Limb (tissue), 2 donors: ENCODE measurements around the gene DIPK2B.

ENCODE experiments used
- DNase-seq, 2 donors: peaks; one replicate each; pipeline ENCODE4 v3.0.0-alpha.2; 2016; ENCODE audit errors: extremely low spot score in 2 of 2

Gene DIPK2B, protein sequence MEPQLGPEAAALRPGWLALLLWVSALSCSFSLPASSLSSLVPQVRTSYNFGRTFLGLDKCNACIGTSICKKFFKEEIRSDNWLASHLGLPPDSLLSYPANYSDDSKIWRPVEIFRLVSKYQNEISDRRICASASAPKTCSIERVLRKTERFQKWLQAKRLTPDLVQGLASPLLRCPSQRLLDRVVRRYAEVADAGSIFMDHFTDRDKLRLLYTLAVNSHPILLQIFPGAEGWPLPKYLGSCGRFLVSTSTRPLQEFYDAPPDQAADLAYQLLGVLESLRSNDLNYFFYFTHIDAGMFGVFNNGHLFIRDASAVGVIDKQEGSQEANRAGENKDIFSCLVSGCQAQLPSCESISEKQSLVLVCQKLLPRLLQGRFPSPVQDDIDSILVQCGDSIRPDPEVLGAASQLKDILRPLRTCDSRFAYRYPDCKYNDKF

DNA sequence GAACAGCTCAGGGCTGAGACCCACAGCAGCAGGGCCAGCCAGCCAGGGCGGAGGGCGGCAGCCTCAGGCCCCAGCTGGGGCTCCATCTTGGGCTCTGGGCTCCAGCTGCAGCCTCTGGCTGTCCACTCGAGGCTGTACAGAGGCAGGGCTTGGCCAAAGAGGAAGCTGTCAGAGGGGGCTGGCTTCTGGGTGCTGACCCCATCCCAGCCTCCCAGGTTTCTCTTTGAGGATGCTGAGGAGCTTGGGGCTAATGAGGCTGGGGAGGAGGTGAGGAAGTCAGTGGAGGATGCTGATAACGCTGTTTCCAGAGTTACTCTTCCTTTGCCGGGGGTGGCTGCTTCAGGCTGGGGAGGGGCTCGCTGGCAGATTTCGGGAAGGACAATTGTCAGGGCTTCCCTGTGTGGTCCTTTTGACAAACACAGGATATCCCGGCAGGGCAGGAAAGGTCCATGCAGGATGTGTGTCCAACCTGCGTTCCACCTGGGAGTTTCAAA is at the start of gene DIPK2B:
Gene DIPK2B (minus strand): TSS at position 136 of the 494 bp plus-strand sequence. CDS start 50 bp downstream, at position 86.
- no peak for DNase-seq

- DNase-seq = no peak
Measured at GRCh38 chrX:45240301-45240700, 39.6 kb upstream of the DIPK2B start.

DNA sequence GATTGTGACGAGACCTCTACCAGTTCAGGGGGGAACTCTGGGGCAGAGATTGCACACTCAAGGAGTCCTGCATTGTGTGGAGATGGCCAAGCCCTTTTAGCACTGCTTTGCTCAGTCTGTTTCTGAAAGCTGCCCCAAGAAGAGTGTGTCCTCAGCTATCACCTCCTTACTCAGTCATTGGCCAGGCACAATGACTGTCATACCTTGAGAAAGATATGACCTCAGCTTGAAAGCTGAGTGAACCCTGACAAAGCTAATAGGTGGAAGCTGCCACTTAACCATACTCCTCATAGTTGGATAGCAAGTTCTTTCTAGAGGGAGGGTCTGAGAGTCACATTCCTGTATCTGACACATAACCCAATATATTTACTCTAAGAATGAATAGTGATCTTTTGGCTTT is 37.8 kb upstream of the DIPK2B start:
- DNase-seq = no peak

DNA sequence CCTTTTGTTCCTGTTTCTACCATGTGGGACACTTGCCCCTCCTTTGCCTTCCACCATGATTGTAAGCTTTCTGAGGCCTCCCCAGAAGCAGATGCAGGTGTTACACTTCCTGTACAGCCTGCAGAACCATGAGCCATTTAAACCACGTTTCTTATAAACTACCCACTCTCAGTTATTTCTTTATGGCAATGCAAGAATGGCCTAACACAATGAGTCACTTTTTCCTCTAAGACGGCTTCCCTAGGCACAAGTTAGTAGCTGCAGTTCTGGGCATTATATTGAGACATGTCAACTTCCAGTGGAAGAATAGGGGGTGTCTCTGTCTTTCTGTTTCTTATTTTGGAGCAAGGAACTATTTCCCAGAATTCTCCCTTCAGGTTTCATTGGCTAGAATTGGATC is 32.9 kb upstream of the DIPK2B start:
- no peak for DNase-seq

- DNase-seq = no peak
Measured at GRCh38 chrX:45232139-45232538, 31.5 kb upstream of the DIPK2B start.

DNA sequence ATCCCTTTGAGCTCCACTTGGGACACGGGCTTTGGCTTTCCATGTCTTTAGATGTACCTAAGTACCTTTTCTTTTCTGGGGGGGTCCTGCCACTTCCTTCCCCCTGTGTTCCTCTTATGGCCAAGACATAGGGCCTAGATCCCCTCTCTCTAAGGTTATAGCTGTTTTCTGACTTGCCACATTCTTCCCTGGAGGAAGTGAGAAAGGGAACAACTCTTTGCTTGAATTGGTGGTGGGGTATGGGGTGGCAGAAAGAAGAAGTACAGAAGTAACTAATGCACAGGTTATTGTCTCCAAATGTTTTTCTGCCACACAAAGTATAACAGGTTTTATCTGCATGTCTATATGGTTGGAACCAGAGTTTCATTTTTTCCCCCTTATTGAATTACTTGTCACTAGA is 29.7 kb upstream of the DIPK2B start:
- DNase-seq = no peak

- DNase-seq = no peak
Measured at GRCh38 chrX:45229348-45229747, 28.7 kb upstream of the DIPK2B start.

DNA sequence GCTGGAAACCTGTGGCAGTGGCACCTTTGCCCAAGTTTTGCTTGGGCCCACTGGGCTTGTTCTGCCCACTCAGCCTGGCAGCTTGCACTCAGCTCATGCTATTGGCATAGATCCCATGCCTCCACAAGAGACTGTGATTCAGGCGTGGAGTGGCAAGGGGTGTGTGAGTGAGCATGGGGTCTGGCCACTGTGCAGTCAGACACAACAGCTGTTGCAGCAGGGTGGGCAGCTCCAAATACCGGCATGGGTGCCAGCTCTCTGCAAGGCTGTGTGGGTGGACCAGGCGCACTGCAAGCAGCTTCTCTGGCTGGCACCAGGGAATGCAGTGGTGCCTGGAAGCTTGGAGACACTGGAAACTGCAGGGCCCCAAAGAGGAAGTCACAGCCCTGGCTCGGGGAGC is 27.4 kb upstream of the DIPK2B start:
- DNase-seq = no peak

DNA sequence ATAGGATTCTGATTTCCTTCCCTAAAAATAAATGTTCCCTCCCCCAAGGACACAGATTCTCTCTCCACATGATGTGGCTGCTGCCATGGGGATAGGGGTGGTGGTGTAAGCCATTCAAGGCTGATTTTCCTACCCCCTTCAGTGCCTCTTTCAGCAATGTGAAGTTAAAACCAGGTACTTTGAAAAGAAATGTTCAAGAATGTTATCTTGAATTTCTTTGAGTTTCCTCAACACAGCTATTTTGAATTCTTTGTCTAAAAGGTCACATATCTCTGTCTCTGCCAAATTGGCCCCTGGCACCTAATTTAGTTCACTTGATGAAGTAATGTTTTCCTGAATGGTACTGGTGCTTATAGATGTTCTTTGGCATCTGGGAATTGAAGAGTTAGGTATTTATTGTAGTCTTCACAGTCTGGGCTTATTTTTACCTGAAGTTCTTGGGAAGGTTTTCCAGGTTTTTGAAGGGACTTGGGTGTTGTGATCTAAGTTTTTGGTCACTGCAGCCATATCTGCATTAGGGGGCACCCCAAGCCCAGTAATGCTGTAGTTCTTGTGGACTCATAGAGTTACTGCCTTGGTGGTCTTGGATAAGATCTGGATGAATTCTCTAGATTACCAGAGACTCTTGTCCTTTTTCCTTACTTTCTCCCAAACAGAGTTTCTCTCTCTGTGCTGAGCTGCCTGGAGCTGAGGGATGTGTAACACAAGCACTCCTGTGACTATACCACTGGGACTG is 7.6 kb upstream of the DIPK2B start:
- no peak for DNase-seq

GRCh38 chrX:45202171-45202570 is 1.5 kb upstream of the DIPK2B start:
- DNase-seq = no peak

- no peak for DNase-seq
Measured at GRCh38 chrX:45198706-45199105, 2.0 kb downstream of the DIPK2B start.

DNA sequence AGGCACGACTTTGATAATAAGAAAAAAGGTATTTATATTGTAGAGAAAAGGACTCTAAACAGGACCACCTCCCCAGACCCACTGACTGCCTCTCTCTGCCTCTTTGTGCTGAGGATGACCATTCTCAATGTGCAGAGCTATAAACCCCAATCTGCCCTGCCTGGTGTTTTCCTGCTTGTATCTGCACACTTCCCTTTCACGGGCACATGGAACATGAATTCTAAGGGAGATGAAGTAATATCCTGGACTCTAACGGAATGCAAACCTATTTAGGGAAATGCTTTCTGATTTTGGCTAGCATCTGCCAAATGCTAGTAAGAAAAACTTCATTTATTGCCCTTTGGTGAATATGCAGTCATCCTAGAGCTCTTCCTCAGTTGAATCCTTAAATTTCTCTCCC is 2.4 kb downstream of the DIPK2B start:
- no peak for DNase-seq

DNA sequence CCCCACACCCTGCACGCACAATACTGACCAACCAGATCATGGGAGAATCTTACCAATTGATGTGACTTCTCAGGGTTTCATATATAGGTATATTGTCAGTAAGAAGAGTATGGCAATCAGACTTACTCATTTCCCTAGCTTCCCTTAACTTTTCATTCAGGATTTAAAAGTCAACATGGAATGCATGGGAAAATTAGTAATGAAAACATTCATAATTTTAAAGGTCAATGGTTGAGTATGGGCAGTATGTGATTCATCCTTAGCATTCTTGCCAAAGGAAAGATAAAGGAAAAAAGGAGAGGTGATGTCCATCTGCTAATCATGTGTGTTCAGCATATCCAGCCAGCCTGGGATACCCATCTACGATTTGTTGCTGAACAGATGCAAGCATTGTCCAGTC is 4.0 kb downstream of the DIPK2B start:
- DNase-seq = no peak

GRCh38 chrX:45191820-45192409 is 8.8 kb downstream of the DIPK2B start:
- DNase-seq = no peak

DNA sequence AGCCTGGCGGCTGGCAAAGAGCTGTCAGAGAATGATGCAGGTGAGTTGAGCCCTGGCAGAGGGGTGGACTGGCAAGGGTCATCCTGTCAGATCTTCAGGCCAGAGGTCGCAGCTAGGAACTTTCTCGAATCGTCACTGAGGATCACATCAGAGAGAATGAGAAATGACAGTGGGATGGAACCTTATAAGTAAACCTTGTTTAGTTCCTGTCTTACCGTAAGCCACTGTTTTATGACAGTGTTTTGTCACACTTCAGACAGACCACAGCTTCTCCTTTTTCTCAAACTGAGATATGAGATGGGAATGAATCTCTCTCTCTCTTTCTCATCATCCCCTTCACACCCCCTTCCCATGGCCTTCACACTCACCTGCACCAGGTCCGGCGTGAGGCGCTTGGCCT is 9.3 kb downstream of the DIPK2B start:
- DNase-seq = no peak

GRCh38 chrX:45187731-45188130 is 12.9 kb downstream of the DIPK2B start:
- DNase-seq = no peak

DNA sequence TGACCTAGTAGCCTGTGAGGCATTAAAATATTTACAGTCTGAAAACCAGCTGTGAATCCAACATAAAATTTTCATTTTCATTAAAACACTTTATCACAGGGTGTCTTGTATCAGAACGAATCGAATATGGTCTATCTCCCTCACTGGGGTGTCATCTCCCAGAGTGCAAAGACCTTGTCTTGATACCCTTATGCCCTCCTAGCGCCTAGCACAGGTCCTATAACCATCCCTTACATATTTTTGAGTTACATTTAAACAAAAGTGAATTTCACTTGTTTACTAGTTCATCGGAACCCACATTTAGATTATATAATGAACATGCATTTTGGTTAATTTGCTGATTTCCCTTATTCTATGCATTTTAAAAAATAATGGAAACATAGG is 14.0 kb downstream of the DIPK2B start:
- DNase-seq = no peak

DNA sequence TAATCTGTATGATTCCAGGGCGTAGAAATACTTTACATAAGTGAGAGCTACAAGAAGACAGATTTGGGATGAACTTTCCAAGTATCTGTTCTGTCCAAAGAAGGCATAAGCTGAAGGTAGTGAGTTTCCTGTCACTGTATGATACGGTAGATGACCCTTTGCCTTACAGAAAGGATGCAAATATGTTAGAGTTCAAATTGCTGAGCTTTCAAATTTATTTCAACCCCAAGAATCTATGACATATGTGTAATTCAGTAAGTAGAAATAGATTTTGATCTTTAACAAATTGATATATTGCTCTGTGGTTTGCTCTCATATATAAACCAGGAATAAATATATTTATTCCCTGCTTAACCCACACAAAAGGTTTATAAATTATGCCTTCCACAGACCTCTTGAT is 16.5 kb downstream of the DIPK2B start:
- DNase-seq = no peak

GRCh38 chrX:45172890-45173289 is 27.8 kb downstream of the DIPK2B start:
- no peak for DNase-seq

GRCh38 chrX:45166781-45167180 is 33.9 kb downstream of the DIPK2B start:
- DNase-seq = no peak

GRCh38 chrX:45165726-45166125 is 35.0 kb downstream of the DIPK2B start:
- no peak for DNase-seq

DNA sequence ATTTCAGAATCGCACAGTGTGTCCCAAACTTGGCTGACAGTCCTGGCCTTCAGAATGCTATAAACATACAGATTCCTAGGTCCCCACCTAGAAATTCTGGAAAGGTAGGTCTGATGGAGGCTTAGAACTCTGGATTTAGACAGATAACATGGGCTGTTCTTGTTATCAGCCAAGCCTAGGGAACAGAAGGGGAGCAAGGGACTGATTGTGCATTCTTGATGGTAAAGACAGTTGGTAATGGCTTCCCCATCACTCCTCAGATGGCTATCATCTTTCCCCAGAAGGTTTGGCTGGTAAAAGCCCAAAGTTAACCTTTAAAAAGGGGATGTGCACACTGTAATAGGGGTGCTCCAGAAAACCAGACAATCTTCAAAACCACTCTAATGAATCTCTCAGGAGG is 35.7 kb downstream of the DIPK2B start:
- DNase-seq = no peak
